ENCODE data around the gene ASS1.

DNA sequence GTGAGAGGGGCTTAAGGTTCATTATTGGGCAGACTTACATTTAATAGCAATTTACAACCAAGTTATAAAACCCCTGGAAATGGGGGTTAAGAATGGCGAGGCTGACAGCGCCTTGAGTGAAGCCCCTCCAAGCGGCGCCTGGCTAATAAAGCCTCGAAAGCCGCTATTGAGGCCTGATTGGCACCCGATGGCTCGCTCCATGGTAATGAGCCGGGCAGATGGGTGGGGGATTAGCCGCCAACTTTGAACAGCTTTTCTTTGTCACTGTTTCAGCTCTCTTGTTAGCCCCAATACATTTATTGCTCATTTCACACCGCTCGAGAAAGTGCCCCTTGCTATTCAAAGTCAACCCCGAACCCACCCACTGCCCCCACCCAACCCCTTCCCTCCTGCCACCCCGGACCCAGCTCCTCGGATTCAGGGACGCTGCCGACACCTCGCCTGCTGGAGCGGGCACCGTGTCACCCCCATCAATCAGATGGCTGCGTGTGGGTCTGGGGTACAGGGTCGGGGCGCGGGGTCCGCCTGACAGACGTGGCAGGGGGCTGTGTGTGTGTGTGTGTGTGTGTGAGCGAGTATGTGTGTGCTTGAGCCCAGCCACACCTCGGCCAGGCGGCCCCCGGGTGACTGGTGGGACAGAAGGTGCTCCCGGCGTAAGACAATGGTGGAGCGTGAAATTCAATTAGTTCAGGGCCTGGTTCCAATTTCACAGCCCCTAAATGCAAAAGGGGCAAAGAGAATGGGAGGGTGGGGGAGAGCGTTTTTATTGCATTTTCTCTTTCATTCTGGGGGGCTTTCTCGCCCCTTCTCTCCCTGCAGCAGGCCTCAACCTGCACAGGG is 34.2 kb downstream of the ASS1 start:
- TF ChIP-seq, protein P1, sequence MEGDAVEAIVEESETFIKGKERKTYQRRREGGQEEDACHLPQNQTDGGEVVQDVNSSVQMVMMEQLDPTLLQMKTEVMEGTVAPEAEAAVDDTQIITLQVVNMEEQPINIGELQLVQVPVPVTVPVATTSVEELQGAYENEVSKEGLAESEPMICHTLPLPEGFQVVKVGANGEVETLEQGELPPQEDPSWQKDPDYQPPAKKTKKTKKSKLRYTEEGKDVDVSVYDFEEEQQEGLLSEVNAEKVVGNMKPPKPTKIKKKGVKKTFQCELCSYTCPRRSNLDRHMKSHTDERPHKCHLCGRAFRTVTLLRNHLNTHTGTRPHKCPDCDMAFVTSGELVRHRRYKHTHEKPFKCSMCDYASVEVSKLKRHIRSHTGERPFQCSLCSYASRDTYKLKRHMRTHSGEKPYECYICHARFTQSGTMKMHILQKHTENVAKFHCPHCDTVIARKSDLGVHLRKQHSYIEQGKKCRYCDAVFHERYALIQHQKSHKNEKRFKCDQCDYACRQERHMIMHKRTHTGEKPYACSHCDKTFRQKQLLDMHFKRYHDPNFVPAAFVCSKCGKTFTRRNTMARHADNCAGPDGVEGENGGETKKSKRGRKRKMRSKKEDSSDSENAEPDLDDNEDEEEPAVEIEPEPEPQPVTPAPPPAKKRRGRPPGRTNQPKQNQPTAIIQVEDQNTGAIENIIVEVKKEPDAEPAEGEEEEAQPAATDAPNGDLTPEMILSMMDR (IDR thresholded peaks at IDR 0.05), result no peak
- no peak for TF ChIP-seq EP300 (IDR thresholded peaks at IDR 0.05)
